ENCODE measurements around the gene ZNF362. TPM values are rescaled to one million over a fixed set of nuclear protein-coding genes. Genes with fewer than 3 reads are reported as not detected.

ZNF362 gene
- total and polyA plus RNA-seq, 2 experiments from 2014 or later, result 22.5 to 55.0 TPM

GRCh38 chr1:33332357-33332789 lies 76.1 kb downstream of the ZNF362 start:
- TF ChIP-seq CTCF (IDR thresholded peaks at IDR 0.05; ENCODE audit: poor library complexity) (no peak), EZH2 (IDR thresholded peaks at IDR 0.05; ENCODE audit: borderline replicate concordance) (no peak), EZH2phosphoT487 (IDR thresholded peaks at IDR 0.05; ENCODE audit: low read depth, severe bottlenecking, unreplicated experiment) (no peak)
- Histone ChIP-seq H3K9me3 (ENCODE audit: low read depth) (no peaks in the 10 kb centered on the region), H4K20me1 (ENCODE audit: insufficient read depth, poor library complexity, severe bottlenecking) (peaks cover 59% of the 10 kb centered on the region), H3K4me3 (no peak overlapping the region), H3K27ac (peak overlapping the region; percentile 12), H3K27me3 (no peaks in the 10 kb centered on the region), H3K9me2 (replicated peaks; ENCODE audit: insufficient read depth) (no peaks in the 10 kb centered on the region), H3K36me3 (replicated peaks; ENCODE audit: insufficient read depth, low read depth) (no peaks in the 10 kb centered on the region), H3K79me2 (peaks cover 70% of the 10 kb centered on the region), H3K4me1 (ENCODE audit: insufficient read depth) (peaks cover 21% of the 10 kb centered on the region), H3K4me2 (no peak overlapping the region), H2AFZ (no peak overlapping the region)
- no peak for DNase-seq (ENCODE audit: low spot score)
- 88% methylated on average over 10 of the region's 10 CpGs for WGBS (ENCODE audit: low lambda C conversion rate, missing lambda C conversion rate)

DNA sequence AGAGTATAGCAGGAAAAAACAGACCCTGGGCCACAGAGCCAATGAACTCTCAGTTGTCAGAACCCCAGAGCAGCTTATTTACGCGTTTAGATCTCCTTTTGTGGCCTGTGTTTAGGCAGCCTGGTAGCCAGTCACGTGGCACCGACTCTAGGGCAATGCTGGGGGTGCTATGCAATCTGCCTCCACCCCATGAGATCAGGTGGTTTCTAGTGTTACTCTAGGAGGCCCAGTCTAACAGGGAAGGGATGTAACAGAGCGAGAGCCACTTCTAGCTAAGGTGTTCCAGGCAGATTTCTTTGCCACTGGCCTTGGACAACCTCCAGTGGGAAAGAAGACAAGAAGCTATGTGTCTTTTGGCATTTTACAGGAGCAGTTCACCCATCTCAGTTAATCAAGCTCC lies 76.6 kb downstream of the ZNF362 start:
- Histone ChIP-seq H3K36me3 (replicated peaks; ENCODE audit: insufficient read depth, low read depth) (no peaks in the 10 kb centered on the region), H2AFZ (no peak overlapping the region), H3K9me2 (replicated peaks; ENCODE audit: insufficient read depth) (no peaks in the 10 kb centered on the region), H4K20me1 (ENCODE audit: insufficient read depth, poor library complexity, severe bottlenecking) (peaks cover 63% of the 10 kb centered on the region), H3K9me3 (ENCODE audit: low read depth) (no peaks in the 10 kb centered on the region), H3K4me1 (ENCODE audit: insufficient read depth) (peaks cover 25% of the 10 kb centered on the region), H3K4me3 (no peak overlapping the region), H3K27ac (peak overlapping the region; percentile 12), H3K4me2 (no peak overlapping the region), H3K27me3 (no peaks in the 10 kb centered on the region), H3K79me2 (peaks cover 75% of the 10 kb centered on the region)
- TF ChIP-seq CTCF (IDR thresholded peaks at IDR 0.05; ENCODE audit: poor library complexity), result no peak
- TF ChIP-seq EZH2 (IDR thresholded peaks at IDR 0.05; ENCODE audit: borderline replicate concordance), result no peak
- TF ChIP-seq EZH2phosphoT487 (IDR thresholded peaks at IDR 0.05; ENCODE audit: low read depth, severe bottlenecking, unreplicated experiment), result no peak
- 94% methylated on average over 5 of the region's 5 CpGs for WGBS (ENCODE audit: low lambda C conversion rate, missing lambda C conversion rate)
- DNase-seq (ENCODE audit: low spot score), result no peak

GRCh38 chr1:33334081-33334552 lies 77.8 kb downstream of the ZNF362 start:
- DNase-seq (ENCODE audit: low spot score), result no peak
- Histone ChIP-seq H3K27me3 (no peaks in the 10 kb centered on the region), H4K20me1 (ENCODE audit: insufficient read depth, poor library complexity, severe bottlenecking) (peaks cover 70% of the 10 kb centered on the region), H3K79me2 (peaks cover 87% of the 10 kb centered on the region), H3K36me3 (replicated peaks; ENCODE audit: insufficient read depth, low read depth) (no peaks in the 10 kb centered on the region), H3K4me3 (no peak overlapping the region), H3K4me2 (no peak overlapping the region), H3K9me2 (replicated peaks; ENCODE audit: insufficient read depth) (no peaks in the 10 kb centered on the region), H3K27ac (peak overlapping the region; percentile 2), H2AFZ (no peak overlapping the region), H3K9me3 (ENCODE audit: low read depth) (no peaks in the 10 kb centered on the region), H3K4me1 (ENCODE audit: insufficient read depth) (peaks cover 38% of the 10 kb centered on the region)
- WGBS (ENCODE audit: low lambda C conversion rate, missing lambda C conversion rate), result 70% methylated on average over 17 of the region's 17 CpGs
- no peak for TF ChIP-seq EZH2 (IDR thresholded peaks at IDR 0.05; ENCODE audit: borderline replicate concordance)
- TF ChIP-seq EZH2phosphoT487 (IDR thresholded peaks at IDR 0.05; ENCODE audit: low read depth, severe bottlenecking, unreplicated experiment), result no peak
- no peak for TF ChIP-seq CTCF (IDR thresholded peaks at IDR 0.05; ENCODE audit: poor library complexity)

Data from hepatocyte (in vitro differentiated cells).